ENCODE data around the gene MAPK7.
A peak's percentile ranks its signal among the peaks of the same experiment; 100 is the strongest.

Gene MAPK7

DNA sequence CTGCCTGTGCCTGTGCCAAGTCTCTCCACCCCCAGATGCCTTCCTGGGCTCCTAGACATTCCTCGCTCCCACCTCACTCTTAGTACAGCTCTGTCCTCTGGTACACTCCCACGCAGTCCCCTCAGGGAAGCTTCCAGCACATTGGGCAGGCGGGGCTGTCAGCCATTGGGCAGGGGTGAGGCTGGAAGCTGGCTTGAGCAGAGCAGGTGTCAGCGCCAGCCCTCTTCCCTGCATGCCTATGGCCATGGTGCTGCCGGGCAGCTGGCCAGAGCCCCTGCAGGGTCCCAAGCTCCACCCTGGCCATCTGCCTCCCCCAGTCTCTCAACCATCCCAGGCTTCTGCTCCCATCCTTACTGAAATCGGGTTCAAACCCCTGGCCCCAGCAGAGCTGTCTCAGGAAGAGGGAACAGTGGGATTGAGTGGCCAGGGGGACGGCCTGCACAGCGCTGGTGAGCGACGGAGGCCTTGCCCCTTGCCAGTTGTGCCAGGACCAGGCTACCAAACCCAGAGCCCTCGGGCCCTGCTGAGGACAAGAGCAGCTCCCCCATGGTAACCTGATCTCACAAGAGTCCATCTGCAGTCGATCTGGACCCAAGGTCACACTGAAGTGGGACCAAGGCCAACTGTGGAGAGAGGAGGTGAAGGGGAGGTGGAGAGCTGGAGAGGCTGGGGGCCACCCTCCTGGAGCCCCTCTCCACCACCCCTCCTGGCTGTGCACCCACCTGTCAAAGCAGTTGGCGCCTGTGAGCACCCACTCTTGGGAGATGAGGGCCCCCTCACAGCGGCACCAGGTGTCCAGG lies 13.4 kb upstream of the MAPK7 start:
- peak; percentile 63 for DNase-seq

DNA sequence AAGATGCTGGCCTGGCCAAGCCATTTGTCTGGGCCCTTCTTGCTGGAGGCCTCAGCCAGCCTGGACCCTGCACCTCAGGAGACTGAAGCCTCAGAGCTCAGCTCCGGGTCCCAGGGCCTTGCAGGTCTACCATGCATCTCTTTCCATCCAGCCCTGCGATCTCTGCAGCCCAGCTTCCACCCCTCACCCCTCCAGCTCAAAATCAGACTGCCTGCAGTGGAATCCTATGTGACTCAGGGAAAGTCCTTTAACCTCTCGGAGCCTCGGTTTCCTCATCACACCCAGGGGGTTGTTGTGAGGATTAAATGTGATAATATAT lies 12.8 kb upstream of the MAPK7 start:
- DNase-seq = no peak

DNA sequence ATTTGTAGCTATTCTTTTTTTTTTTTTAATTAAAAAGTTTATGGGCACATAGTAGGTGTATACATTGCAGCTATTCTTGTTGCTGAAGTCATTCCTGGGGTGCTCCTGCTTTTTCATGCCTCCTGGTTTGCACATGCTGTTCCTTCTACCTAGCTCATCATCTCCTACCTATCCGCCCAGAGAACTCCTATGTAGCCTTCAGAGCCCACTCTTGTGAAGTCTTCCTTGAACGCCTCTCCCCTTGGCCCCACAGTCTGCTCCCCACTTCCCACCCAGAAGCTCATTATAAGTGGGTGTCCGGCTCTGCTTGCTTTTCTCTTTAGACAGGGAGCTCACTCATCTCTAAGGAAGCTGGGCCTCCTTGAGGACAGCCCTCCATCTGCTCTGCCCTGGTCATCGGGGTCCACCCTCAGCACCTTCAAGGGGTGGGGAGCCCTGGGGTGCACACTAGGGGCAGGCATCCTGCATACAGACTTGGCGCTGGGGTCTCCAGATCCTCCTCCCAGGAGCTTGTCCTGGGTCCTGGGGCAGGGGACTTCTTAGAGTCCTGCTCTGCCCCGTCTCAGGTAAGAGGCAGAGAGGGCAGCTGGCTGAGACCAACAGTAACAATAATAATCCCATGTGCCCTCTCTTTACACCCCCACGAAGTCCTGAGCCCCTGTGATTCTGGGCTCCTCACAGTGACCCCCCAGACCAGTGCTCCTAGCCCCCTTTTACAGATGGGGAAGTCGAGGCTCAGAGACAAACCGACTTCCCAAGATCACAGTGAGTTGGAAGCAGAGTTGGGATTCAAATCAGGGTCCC lies 12.3 kb upstream of the MAPK7 start:
- DNase-seq = no peak

DNA sequence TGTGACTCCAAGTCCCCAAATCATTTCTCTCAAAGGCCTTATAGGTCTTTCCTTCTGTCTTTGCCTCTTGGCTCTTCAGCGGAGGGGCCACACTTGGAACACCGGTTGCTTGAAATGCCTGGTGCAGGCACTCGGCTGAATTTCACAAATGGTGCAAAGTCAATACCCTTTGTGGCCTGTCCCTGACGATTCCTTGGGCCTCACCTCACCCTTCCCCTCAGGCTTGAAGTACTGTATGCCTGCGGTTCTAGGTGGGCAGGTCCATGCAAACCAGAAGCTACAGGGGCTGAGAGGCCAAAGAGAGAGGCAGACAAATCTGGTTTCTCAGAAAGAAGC lies 11.7 kb upstream of the MAPK7 start:
- no peak for DNase-seq

DNA sequence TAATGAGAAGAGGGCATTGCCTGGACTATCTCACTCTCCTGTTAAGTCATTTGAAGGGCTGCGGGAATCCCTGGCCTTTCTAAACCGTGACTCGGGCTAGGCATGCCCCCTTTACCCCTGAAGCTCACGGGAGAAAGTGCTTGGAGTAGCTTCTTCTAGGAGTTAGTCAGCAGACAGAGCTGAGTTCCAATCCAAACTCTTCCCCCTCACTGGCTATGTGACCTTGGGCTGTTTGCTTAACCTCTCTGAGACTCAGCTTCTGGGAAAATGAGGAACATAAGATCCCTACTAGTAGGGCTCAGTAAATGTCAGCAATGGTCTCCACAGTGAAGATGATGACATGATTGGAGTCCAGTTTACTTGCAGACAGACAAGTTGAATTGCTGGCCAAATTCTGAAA lies 10.1 kb upstream of the MAPK7 start:
- DNase-seq = no peak

DNA sequence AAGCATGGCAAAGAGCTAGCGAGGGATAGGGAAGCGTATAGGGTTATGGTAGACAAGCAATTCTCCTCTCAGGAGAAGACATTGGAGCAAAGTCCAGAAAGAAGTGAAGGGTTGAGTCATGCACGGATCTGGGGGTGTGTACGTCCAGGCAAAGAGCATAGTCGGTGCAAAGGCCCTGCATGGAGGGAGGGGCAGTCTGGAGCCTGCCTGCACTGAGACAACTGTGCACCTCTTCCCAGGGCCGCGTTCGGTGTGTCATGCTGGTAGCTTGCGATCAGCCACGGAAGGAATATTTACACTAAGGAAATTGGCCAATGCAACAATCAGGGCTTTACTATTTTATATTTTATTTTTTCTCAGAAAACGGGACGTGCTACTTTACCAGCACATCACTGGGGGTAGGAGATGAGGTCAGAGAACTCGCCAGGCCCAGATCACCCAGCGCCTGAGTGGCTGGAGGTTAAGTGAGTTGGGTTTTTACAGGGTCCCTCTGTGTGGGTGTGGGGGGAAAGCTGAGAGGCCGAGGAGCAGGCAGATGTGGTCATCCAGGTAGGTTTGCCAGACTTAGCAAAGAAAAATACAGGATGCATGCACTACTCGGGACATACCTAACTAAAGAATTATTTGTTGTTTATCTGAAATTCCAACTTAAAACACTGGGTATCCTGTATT lies 9.1 kb upstream of the MAPK7 start:
- no peak for DNase-seq

DNA sequence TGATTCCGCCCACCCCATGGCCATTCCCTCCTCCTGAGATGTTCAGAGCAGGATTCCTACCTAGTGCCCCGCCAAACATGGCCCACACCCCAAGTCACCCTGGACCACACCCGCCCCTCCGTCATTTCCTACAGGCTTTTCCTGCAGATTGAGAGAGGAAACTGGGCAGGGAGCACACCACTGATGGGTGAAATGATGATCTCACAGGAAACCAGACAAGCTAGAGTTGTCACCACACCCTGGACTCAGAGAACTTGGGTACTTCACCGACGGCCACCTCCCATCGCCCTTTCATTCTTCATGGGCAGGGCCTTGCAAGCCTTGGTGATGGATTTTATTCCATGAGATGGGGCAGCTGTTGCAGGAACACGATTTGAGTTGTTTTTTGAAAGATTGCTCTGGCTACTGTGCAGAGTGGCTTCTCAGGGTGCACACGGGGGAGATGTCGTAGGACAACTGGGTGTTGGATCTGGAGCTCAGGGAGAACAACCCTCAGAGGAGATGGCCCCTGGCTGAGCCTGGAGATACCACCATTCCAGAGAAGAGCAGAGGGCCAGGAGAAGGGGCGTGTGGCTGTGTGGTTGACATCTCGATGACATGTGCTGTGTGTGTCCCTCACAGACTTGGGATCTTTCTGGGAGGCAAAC lies 8.3 kb upstream of the MAPK7 start:
- no peak for DNase-seq

DNA sequence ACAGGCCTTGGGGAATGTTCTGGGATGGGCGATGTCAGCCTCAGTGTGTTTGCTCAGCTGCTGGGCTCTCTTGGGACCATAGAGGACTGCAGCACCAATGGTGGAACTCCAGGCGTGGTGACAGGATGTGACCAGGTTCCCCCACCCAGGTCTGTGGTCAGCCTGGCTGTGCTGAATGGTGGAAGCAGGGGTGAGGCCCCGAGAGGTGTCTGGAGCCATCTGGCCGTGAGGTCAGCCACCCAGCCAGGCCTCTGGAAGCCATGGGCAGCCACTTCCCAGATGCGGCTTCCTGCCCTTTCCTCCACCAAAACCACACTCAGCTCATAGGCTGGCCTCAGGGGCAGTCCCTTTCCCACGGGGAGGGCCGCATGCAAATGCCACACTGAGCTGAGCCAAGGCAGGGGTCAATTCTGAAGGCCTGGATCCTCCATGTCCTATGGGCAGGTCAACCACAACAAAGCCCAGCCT lies 7.8 kb upstream of the MAPK7 start:
- peak; percentile 74 for DNase-seq

DNA sequence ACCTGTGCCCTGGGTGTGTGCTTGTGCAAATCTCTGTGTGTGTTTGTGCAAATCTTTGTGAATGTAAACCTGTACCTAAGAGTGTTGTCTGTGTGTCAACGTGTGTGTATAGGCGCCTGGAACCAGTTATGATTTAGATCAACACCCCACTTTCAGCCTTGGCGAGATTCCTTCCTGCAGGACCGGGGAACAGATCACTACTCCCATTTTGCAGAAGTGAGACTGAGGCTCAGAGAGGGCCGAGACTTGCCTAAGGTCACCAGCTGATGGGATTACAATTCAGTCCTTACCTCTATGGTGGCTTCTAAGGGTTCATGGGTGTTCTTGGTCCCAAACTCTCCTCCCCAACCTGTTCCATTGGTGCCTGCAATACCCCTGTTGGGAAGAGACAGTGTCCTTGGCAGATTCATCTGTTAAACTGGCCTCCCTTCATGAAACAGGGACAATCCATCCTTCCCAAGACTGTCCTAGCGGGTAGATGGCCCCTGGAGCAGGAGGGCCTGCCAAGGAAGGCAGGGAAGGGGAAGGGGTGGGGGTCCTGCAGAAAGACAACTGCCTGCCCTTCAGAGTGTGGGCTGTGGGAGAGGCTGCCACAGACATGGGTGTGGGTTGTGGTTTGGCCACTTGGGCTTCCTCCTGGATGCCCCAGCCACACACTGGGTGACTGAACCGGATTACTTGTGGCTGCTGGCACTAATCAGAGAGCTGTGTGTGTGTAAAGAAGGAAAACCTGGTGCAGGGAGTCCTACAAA lies 6.9 kb upstream of the MAPK7 start:
- no peak for DNase-seq

DNA sequence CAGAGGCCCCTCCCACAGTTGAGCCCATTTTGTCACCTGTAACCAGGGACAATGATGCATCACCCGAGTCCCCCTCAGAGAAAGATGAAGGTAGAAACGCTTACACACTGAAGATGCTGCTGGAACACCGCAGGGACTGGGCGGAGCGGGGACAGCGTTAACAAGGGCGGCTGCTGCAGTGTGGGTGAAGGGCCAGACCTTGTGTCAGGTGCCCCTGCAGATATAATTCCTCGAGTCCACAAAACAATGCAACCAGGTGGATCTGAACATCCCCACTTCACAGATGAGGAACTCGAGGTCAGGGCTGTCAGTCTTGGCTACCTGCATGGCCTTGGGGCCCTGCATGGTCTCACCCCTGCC lies 6.3 kb upstream of the MAPK7 start:
- DNase-seq = no peak

DNA sequence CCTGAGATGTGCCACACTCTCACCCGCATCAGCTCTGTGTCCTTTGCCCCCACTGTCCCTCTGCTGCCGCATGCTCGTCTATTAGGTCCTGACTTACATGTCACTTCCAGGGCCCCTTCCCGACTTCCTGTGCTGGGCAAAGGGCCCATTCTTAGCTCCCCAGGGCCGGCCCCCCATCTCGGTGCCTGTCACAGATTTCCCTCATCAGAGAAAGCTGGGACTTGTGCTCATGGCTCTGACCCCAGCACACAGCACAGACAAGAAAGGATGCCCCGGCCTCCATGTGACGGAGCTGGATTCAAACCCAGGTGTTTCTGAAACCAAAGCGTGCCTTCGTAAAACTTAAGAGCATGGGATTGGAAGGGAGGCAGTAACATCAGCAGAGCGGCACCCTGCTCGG lies 5.9 kb upstream of the MAPK7 start:
- no peak for DNase-seq

DNA sequence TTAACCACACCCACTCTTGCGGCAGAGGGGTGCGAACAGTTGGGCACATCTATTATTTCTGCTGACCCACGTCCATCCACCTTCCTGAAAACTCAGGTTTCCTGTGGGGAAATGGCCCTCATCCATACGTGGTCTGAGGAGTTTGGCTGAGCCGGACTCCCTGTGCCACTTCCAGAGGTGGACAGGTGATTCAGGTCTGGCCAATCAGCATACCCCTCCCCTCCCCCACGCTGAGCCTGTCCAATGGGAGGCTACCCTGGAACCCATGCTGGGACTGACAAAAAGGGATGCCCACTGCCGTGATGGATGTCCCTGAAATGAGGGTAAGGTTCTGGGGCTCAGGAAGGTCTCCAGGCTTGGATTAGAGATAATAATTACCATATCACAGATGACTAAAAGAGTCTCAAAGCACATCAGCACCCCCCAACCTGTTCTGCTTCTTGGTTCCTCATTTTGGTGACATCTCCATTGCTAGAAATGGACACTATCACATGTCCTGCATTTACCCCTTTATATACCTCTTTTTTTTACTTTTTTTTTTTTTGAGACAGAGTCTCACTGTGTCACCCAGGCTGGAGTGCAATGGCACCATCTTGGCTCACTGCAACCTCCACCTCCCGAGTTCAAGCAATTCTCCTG lies 5.3 kb upstream of the MAPK7 start:
- no peak for DNase-seq

DNA sequence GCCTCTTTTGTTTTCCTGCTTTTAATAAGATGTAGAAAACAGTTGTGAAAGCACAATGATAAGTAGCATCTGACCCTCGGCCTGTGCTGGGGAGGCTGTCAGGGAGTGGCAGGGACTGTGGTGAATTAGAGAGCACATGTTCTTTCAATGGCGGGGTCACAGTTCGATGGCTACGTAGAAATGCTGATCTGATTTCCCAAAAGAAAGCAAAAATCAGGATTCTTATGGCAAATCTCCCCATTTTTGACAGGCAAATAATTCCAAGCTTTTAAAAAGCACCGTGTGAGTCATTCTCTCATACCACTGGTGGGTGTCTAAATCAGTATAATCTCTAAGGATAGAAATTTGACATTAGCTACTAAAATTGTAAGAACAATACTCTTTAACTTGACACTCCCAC lies 4.2 kb upstream of the MAPK7 start:
- no peak for DNase-seq

DNA sequence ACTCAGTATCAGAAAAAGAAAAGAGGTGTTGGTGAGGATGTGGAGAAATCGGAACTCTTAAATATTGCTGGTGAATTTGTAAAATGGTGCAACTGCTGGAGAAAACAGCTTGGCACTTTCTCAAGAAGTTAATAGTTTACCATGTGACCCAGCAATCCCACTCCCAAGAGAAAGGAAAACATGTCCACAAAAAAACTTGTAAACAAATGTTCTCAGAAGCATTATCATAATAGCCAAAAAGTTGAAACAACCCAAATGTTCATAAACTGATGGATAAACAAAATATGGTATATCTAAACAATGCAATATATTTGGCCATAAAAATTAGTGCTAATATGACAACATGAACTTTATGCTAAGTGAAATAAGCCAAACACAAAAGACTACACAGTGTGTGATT lies 2.6 kb upstream of the MAPK7 start:
- no peak for DNase-seq

DNA sequence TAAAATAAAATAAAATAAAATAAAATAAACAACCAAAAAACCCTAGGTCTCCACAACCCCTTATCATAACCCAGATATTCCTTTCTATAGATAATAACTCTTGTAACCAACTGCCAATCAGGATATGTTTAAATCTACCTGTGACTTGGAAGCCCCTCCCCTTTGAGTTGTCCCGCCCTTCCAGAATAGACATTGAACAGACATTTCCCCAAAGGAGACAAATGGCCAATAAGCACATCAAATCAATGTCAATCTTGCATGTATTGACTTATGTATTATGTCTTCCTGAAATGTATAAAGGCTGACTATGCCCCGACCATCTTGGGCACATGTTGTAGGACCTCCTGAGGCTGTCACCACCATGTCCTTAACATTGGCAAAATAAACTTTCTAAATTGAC lies 1.5 kb upstream of the MAPK7 start:
- no peak for DNase-seq

DNA sequence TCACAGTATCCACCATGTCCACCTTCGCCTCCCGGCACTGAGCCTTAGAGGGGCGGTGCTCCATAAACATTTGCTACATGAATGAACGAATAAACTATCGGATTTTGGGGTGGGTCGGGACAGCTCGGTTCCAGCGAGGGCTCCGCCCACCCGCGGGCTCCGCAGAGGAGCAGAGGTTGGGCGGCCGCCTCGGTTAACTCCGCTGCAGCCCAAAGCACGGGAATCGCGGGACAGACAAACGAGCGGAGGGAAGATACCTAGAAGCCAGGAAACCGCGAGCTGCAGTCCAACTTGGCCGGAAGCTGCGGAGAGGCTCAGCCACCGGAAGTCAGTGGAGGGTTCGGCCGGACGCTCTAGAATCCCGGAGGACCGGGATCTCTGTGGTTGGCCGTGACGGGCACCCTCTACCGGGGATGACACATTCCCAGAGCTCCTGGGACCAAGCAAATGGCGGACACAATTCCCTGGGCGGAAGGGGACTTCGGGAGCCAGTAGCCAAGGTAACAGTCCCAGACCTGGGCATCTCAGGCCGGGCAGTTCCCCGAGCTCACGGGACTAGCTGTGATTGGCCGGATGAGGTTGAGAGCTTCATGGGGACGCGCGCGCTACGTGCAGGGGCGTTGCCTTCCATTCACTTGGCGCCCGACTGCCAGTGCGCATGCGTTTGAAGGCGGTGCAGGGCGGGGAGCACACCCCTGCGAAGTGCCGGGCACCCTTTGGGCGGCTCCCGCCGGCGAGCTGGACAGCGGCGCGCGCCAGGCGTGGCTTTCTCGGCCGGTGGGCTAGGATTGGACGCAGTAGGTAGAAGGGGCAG lies 489 bp upstream of the MAPK7 start:
- DNase-seq = peak; percentile 100

DNA sequence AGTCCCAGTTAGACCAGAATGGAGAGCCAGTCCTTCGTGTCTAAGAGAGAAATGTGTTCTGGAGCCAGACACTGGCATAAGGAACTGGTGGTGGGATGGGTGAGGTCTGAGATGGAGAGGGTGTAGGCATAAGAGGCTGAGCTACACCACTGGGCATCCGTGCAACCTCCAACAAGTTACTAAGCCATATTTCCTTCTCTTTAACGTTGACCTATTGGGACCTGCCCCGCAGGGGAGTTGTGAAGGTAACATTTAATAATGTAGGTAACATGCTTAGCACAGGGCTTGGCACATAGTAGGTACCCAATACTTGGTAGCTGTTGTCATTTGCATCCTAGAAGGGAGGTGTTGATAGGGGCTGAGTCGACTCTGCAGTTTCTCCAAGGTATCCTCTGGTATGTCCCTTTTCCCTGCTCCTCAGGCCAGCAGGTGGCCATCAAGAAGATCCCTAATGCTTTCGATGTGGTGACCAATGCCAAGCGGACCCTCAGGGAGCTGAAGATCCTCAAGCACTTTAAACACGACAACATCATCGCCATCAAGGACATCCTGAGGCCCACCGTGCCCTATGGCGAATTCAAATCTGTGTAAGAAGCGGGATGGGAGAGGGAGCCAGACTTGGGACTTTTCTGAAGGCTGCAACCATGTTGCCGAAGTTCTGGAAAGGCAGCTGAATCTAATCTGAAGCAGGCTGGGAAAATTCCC lies 1.2 kb downstream of the MAPK7 start:
- DNase-seq = no peak

DNA sequence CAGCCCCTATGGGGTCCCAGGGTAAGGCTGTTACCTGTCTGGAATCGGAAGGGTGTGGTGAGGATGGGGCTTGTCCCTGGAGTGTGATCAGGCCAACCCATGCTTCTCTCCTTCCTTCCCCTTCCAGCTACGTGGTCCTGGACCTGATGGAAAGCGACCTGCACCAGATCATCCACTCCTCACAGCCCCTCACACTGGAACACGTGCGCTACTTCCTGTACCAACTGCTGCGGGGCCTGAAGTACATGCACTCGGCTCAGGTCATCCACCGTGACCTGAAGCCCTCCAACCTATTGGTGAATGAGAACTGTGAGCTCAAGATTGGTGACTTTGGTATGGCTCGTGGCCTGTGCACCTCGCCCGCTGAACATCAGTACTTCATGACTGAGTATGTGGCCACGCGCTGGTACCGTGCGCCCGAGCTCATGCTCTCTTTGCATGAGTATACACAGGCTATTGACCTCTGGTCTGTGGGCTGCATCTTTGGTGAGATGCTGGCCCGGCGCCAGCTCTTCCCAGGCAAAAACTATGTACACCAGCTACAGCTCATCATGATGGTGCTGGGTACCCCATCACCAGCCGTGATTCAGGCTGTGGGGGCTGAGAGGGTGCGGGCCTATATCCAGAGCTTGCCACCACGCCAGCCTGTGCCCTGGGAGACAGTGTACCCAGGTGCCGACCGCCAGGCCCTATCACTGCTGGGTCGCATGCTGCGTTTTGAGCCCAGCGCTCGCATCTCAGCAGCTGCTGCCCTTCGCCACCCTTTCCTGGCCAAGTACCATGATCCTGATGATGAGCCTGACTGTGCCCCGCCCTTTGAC lies 2.4 kb downstream of the MAPK7 start:
- DNase-seq = no peak

DNA sequence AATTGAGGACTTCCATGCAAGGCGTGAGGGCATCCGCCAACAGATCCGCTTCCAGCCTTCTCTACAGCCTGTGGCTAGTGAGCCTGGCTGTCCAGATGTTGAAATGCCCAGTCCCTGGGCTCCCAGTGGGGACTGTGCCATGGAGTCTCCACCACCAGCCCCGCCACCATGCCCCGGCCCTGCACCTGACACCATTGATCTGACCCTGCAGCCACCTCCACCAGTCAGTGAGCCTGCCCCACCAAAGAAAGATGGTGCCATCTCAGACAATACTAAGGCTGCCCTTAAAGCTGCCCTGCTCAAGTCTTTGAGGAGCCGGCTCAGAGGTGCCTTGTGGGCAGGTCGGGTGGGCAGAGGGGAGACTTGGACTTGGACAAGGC lies 3.1 kb downstream of the MAPK7 start:
- DNase-seq = no peak
